PC-9 (cell line): ENCODE results near the gene SAMD1. TPM values are rescaled to one million over a fixed set of nuclear protein-coding genes. Genes with fewer than 3 reads are reported as not detected.

Source experiments
- BruUV-seq: library from RNA; stranded (reverse); fragments of 400-500 nt; replicated peaks from 2 replicates; lab custom pipeline; 2021; lab: Mats Ljungman, UMichigan
- CTCF ChIA-PET: fragments of 300-600 bp; sonication (Branson Sonifier 250); formaldehyde crosslinking; loops from one replicate; lab custom pipeline; 2022; ENCODE audit warnings: antibody characterized with exemption; lab: Charles Lee
- POLR2A ChIA-PET: fragments of 300-600 bp; sonication (Branson Sonifier 250); formaldehyde crosslinking; loops from one replicate; lab custom pipeline; 2022; ENCODE audit warnings: antibody characterized with exemption; ENCODE audit not compliant: unreplicated experiment; lab: Charles Lee
- DNase-seq, 2 experiments: peaks; one replicate each; pipeline versions ENCODE4 v3.0.0 to v3.0.0-alpha.2; 2015 to 2022; ENCODE audit warnings: mixed read lengths in 1 of 2
- H2AFZ ChIP-seq: fragments of 200-600 bp; sonication (generic); 2 replicates; pipeline ENCODE4 v1.8.1; 2017; ENCODE audit warnings: antibody characterized with exemption
- H3F3A ChIP-seq: fragments of 200-600 bp; sonication (generic); 2 replicates; pipeline ENCODE4 v1.8.1; 2017; ENCODE audit warnings: antibody characterized with exemption, mild to moderate bottlenecking, low read depth; ENCODE audit not compliant: insufficient read depth
- H3K27ac ChIP-seq: fragments of 200-600 bp; sonication (generic); 2 replicates; pipeline ENCODE4 v1.6.1; 2016; ENCODE audit warnings: mixed run types
- H3K27me3 ChIP-seq: fragments of 200-600 bp; sonication (generic); 2 replicates; pipeline ENCODE4 v1.6.1; 2016; ENCODE audit warnings: low read depth, mixed run types; ENCODE audit not compliant: insufficient read depth
- H3K36me3 ChIP-seq: fragments of 200-600 bp; sonication (generic); 2 replicates; pipeline ENCODE4 v1.6.1; 2016; ENCODE audit warnings: low read depth, mixed run types
- H3K4me1 ChIP-seq: fragments of 200-600 bp; sonication (generic); replicated peaks from 2 replicates; pipeline ENCODE4 v1.6.1; 2016; ENCODE audit warnings: mixed run types; ENCODE audit not compliant: insufficient read depth
- H3K4me2 ChIP-seq: fragments of 200-600 bp; sonication (generic); 2 replicates; pipeline ENCODE4 v1.6.1; 2017; ENCODE audit warnings: mixed run types
- H3K4me3 ChIP-seq: fragments of 200-600 bp; sonication (generic); 2 replicates; pipeline ENCODE4 v1.6.1; 2016; ENCODE audit warnings: mixed run types
- H3K79me2 ChIP-seq: fragments of 200-600 bp; sonication (generic); 2 replicates; pipeline ENCODE4 v1.6.1; 2017; ENCODE audit warnings: low read depth, mixed run types
- H3K9me2 ChIP-seq: fragments of 200-600 bp; sonication (generic); 2 replicates; pipeline ENCODE4 v1.8.1; 2017; ENCODE audit warnings: mild to moderate bottlenecking; ENCODE audit not compliant: insufficient read depth
- H3K9me3 ChIP-seq: fragments of 200-600 bp; sonication (generic); 2 replicates; pipeline ENCODE4 v1.8.1; 2016; ENCODE audit warnings: low read depth; ENCODE audit not compliant: insufficient read depth
- H4K20me1 ChIP-seq: fragments of 200-600 bp; sonication (generic); 2 replicates; pipeline ENCODE4 v1.8.1; 2017; ENCODE audit not compliant: insufficient read depth
- EZH2 ChIP-seq: fragments of 200-600 bp; sonication (generic); IDR thresholded peaks from 2 replicates; pipeline ENCODE4 v1.8.0; 2017; ENCODE audit warnings: antibody characterized with exemption, low read depth
- intact Hi-C: fragments of 100-400 bp; cut with micrococcal nuclease; formaldehyde crosslinking; loops from one replicate; pipeline ENCODE4 v1.10.0; 2022; ENCODE audit not compliant: unreplicated experiment
- total RNA-seq: library from RNA; stranded (reverse); gene quantifications from 2 replicates; pipeline ENCODE4 v1.2.3, GENCODE V29; 2021
- TF ChIP-seq, protein P1 (sequence below): fragments of 200-600 bp; sonication (generic); conservative IDR thresholded peaks from 2 replicates; pipeline ENCODE4 v1.6.1; 2017; ENCODE audit warnings: mixed run types, antibody characterized with exemption, mild to moderate bottlenecking, moderate library complexity

The SAMD1 gene
- total RNA-seq, 1 experiment from 2014 or later, result 50.3 TPM

DNA sequence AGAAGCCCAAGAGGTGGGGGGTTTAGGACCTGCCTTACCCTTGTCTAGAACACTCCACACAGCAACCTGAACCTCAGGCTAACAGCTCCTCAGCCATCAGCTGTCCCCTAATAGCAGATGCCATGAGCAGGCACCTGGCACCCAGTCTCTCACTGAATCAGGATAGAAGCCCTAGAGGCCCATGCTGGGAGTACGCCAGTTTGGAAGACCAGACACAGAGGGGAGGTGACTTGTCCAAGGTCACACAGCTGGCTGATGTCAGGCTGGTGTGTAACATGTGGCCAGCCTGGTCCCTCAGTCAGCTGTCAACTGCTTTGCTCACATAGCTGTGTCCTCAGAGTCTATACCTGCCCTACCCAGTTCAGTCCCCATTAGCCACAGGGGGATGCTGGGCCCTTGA lies 12.8 kb upstream of the SAMD1 start:
- intact Hi-C loops, result no loop called here
- ChIA-PET POLR2A (no interaction called here), CTCF (no interaction called here)
- no peak overlapping the region for H3K27ac ChIP-seq
- H3K36me3 ChIP-seq, result no peaks in the 10 kb centered on the region
- H2AFZ ChIP-seq, result no peak overlapping the region
- TF ChIP-seq EZH2, result no peak
- TF ChIP-seq, protein P1, sequence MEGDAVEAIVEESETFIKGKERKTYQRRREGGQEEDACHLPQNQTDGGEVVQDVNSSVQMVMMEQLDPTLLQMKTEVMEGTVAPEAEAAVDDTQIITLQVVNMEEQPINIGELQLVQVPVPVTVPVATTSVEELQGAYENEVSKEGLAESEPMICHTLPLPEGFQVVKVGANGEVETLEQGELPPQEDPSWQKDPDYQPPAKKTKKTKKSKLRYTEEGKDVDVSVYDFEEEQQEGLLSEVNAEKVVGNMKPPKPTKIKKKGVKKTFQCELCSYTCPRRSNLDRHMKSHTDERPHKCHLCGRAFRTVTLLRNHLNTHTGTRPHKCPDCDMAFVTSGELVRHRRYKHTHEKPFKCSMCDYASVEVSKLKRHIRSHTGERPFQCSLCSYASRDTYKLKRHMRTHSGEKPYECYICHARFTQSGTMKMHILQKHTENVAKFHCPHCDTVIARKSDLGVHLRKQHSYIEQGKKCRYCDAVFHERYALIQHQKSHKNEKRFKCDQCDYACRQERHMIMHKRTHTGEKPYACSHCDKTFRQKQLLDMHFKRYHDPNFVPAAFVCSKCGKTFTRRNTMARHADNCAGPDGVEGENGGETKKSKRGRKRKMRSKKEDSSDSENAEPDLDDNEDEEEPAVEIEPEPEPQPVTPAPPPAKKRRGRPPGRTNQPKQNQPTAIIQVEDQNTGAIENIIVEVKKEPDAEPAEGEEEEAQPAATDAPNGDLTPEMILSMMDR, result no peak
- no peak overlapping the region for H3K4me3 ChIP-seq
- H3F3A ChIP-seq, result peaks cover 39% of the 10 kb centered on the region; the same call in 1 of the 2 replicates
- no peaks in the 10 kb centered on the region for H3K27me3 ChIP-seq
- H3K4me1 ChIP-seq, result peaks cover 14% of the 10 kb centered on the region
- no peaks in the 10 kb centered on the region for H3K9me2 ChIP-seq
- DNase-seq, result no peak
- H3K79me2 ChIP-seq, result no peaks in the 10 kb centered on the region
- H3K4me2 ChIP-seq, result no peak overlapping the region
- BruUV-seq, result no TSS peak
- H3K9me3 ChIP-seq, result no peaks in the 10 kb centered on the region
- no peaks in the 10 kb centered on the region for H4K20me1 ChIP-seq

DNA sequence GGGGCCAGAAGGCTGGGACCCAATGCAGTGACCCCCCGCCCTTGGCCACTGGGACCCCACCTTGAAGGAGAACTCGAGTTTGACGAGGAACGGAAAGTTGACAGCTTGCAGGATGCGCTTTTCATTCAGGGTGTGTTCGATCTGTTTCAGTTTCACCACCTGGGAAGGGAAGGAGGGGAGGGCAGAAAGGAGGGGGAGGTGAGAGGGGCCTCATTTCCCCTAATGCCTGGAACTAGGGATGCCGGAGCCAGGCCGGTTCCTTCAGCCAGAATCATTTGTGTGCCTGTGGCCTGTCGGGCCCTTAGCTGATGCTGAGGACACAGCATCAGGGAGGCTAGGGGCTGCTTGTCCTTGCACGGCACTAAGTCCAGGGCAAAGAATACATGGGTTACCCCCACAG lies 12.2 kb upstream of the SAMD1 start:
- no peaks in the 10 kb centered on the region for H3K9me3 ChIP-seq
- no peak overlapping the region for H3K4me3 ChIP-seq
- TF ChIP-seq EZH2, result no peak
- TF ChIP-seq, protein P1, result no peak
- H3K9me2 ChIP-seq, result no peaks in the 10 kb centered on the region
- no peak for DNase-seq
- H3K27me3 ChIP-seq, result no peaks in the 10 kb centered on the region
- H3K4me1 ChIP-seq, result peaks cover 14% of the 10 kb centered on the region
- POLR2A ChIA-PET, result no interaction called here
- peak overlapping the region; percentile 20; the same call in 1 of the 2 replicates for H3K27ac ChIP-seq
- H3K79me2 ChIP-seq, result no peaks in the 10 kb centered on the region
- peaks cover 39% of the 10 kb centered on the region; the same call in 1 of the 2 replicates for H3F3A ChIP-seq
- BruUV-seq, result no TSS peak
- H3K36me3 ChIP-seq, result peaks cover 4% of the 10 kb centered on the region; the same call in 1 of the 2 replicates
- no peaks in the 10 kb centered on the region for H4K20me1 ChIP-seq
- CTCF ChIA-PET, result no interaction called here
- H2AFZ ChIP-seq, result no peak overlapping the region
- H3K4me2 ChIP-seq, result no peak overlapping the region
- intact Hi-C loops, result no loop called here

DNA sequence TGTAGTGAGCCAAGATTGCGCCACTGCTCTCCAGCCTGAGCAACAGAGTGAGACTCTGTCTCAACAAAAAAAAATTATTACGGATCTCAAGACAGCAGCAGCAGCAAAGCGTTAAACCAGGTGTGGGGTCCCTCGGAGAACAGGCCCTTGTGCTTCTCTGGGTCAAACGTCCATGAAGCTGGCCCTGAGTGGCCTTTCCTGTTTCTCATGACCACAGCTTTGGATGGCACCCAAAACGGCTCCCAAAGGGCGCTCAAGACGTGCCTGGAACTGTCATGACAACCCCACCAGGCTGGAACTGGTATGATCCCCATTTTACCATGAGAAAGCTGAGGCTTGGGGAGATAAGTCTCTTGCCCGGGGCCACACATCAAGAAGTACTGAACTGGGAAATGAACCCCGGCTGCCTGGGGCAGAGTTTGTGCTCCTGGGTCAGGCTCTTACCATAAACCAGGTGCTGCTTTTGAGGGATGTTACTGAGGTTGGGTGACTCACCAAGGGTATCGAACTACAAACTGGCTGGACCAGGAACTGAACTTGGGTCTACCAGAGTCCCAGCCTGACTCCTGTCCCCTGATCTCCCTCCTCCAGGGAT lies 11.6 kb upstream of the SAMD1 start:
- DNase-seq, result peak; percentile 51 to 87
- peaks cover 14% of the 10 kb centered on the region for H3K4me1 ChIP-seq
- no peak for TF ChIP-seq EZH2
- TF ChIP-seq, protein P1, result no peak

More for the DNA sequence above, 11.6 kb upstream of the SAMD1 start:
- H3K27me3 ChIP-seq, result no peaks in the 10 kb centered on the region
- peak overlapping the region; percentile 32 for H3K4me2 ChIP-seq
- H3K36me3 ChIP-seq, result peaks cover 4% of the 10 kb centered on the region; the same call in 1 of the 2 replicates
- H3K9me2 ChIP-seq, result no peaks in the 10 kb centered on the region
- H2AFZ ChIP-seq, result no peak overlapping the region
- H3K4me3 ChIP-seq, result no peak overlapping the region
- no peaks in the 10 kb centered on the region for H3K79me2 ChIP-seq
- no peaks in the 10 kb centered on the region for H3K9me3 ChIP-seq
- H4K20me1 ChIP-seq, result no peaks in the 10 kb centered on the region
- ChIA-PET CTCF (interaction anchor here (0.6 kb wide), 1 partner anchor 13 kb away, joined by 3 read pairs; no protein-coding TSS in a partner anchor), POLR2A (no interaction called here)
- peak overlapping the region; percentile 20; the same call in 1 of the 2 replicates for H3K27ac ChIP-seq
- intact Hi-C loops, result no loop called here
- BruUV-seq, result no TSS peak
- peaks cover 39% of the 10 kb centered on the region; the same call in 1 of the 2 replicates for H3F3A ChIP-seq
